Measurements from ENCODE around the gene FHL3. TPM values are rescaled to one million over a fixed set of nuclear protein-coding genes. Genes with fewer than 3 reads are reported as not detected.

Gene FHL3
- total and polyA plus RNA-seq, 9 of the 15 experiments (the other 6 are each of a cell fraction or from before 2014, with no cell fraction given): 6.1 to 144 (median 34.1) TPM

DNA sequence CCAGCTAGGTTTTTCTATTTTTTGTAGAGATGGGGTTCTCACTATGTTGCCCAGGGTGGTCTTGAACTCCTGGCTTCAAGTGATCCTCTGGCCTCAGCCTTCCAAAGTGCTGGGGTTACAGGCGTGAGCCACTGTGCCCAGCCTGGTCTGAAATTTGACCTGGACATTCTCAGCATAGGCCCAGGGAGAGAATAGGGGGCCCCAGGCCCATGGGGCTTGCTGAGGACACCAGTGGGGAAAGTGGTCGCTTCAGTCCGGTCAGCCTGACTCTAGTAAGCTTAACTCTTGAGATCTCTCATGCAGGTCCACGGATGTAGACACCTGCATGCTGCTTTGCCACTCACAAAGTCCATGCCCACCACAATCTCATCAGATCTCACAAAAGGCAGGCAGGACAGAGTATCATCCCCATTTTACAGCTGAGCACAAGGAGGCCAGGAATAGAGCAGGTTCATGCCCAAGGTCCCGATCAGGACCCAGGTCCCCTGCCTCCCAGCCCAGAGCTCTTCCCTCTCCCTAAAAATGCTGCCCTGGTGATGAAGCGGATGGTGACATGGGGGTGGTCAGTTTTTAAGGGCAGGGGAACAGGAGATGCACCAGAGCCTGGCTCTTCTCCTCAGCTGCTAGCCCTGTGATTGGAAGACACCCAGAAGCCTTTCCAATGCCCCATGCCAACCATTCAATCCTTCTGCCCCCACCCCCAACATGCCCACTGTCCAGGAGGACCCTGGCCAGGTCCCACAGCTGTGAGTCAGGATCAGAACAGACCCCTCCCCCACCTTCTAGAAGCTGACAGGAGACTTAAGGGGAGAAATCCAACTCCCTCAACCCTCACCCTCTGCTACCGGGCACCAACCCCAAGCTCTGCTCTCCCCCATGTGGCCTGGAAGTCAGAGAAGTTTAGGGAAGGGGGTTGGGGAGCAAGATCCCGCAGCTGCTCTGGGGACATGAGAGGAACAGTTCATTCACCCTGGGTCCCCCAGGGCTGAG lies 1.8 kb downstream of the FHL3 start (continued):
- TF ChIP-seq, protein P1, sequence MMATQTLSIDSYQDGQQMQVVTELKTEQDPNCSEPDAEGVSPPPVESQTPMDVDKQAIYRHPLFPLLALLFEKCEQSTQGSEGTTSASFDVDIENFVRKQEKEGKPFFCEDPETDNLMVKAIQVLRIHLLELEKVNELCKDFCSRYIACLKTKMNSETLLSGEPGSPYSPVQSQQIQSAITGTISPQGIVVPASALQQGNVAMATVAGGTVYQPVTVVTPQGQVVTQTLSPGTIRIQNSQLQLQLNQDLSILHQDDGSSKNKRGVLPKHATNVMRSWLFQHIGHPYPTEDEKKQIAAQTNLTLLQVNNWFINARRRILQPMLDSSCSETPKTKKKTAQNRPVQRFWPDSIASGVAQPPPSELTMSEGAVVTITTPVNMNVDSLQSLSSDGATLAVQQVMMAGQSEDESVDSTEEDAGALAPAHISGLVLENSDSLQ (IDR thresholded peaks at IDR 0.05): no peak
- TF ChIP-seq FOXK1 (CRISPR knock-in tag; IDR thresholded peaks at IDR 0.05; ENCODE audit: borderline replicate concordance) (peak; percentile 68; the same call in 1 of the 2 replicates), RBM17 (IDR thresholded peaks at IDR 0.05; ENCODE audit: borderline replicate concordance, low read depth, low read length) (no peak), KDM1A (IDR thresholded peaks at IDR 0.05) (peak in 1 of 2 experiments; percentile 30; a peak in 1 of 4 replicates), ZBTB8A (IDR thresholded peaks at IDR 0.05; ENCODE audit: partially characterized antibody) (no peak), ETV6 (IDR thresholded peaks at IDR 0.05; ENCODE audit: borderline replicate concordance in 1 of 2, low read depth in 2 of 2, low read length in 1 of 2) (no peak), ETV6 (CRISPR knock-in tag; IDR thresholded peaks at IDR 0.05; ENCODE audit: borderline replicate concordance) (no peak), SLC30A9 (CRISPR knock-in tag; IDR thresholded peaks at IDR 0.05) (no peak), TOE1 (IDR thresholded peaks at IDR 0.05; ENCODE audit: borderline replicate concordance) (no peak), TOE1 (CRISPR knock-in tag; IDR thresholded peaks at IDR 0.05; ENCODE audit: borderline replicate concordance, low read depth) (no peak), YY1 (IDR thresholded peaks at IDR 0.05; ENCODE audit: borderline replicate concordance in 1 of 3, control insufficient read depth in 1 of 3, extremely low read depth in 1 of 3, insufficient read depth in 3 of 3, insufficient read length in 1 of 3, insufficient replicate concordance in 2 of 3, low read depth in 1 of 3, low read length in 2 of 3) (no peak), GMEB1 (CRISPR knock-in tag; IDR thresholded peaks at IDR 0.05) (no peak), L3MBTL2 (IDR thresholded peaks at IDR 0.05) (no peak), HNRNPLL (IDR thresholded peaks at IDR 0.05; ENCODE audit: low read depth, low read length, poor library complexity, severe bottlenecking) (no peak), ZNF696 (CRISPR knock-in tag; conservative IDR thresholded peaks at IDR 0.05) (no peak), THRAP3 (IDR thresholded peaks at IDR 0.05; ENCODE audit: borderline replicate concordance) (no peak)
- TF ChIP-seq, protein P2, sequence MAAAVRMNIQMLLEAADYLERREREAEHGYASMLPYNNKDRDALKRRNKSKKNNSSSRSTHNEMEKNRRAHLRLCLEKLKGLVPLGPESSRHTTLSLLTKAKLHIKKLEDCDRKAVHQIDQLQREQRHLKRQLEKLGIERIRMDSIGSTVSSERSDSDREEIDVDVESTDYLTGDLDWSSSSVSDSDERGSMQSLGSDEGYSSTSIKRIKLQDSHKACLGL (CRISPR knock-in tag; IDR thresholded peaks at IDR 0.05; ENCODE audit: borderline replicate concordance, poor library complexity, severe bottlenecking): peak; percentile 22
- TF ChIP-seq, protein P3, sequence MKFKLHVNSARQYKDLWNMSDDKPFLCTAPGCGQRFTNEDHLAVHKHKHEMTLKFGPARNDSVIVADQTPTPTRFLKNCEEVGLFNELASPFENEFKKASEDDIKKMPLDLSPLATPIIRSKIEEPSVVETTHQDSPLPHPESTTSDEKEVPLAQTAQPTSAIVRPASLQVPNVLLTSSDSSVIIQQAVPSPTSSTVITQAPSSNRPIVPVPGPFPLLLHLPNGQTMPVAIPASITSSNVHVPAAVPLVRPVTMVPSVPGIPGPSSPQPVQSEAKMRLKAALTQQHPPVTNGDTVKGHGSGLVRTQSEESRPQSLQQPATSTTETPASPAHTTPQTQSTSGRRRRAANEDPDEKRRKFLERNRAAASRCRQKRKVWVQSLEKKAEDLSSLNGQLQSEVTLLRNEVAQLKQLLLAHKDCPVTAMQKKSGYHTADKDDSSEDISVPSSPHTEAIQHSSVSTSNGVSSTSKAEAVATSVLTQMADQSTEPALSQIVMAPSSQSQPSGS (CRISPR knock-in tag; IDR thresholded peaks at IDR 0.05): no peak
